SJSA1 (cell line): Measurements from ENCODE around the gene ZBTB2. TPM values are rescaled to one million over a fixed set of nuclear protein-coding genes. Genes with fewer than 3 reads are reported as not detected.

Source experiments
- DNase-seq, 2 experiments: peaks; one replicate each; pipeline ENCODE4 v3.0.0-alpha.2; 2015 to 2020; ENCODE audit warnings: low spot score in 2 of 2, low read depth in 1 of 2
- H3K27ac ChIP-seq: fragments of 250-450 bp; sonication (Bioruptor Pico); 2 replicates; pipeline ENCODE4 v1.5.1; 2020; ENCODE audit warnings: mild to moderate bottlenecking, moderate library complexity
- H3K27me3 ChIP-seq: fragments of 250-450 bp; sonication (Bioruptor Pico); replicated peaks from 2 replicates; pipeline ENCODE4 v1.5.1; 2020; ENCODE audit warnings: mild to moderate bottlenecking, moderate library complexity
- H3K36me3 ChIP-seq: fragments of 250-450 bp; sonication (Bioruptor Pico); 2 replicates; pipeline ENCODE4 v1.5.1; 2020; ENCODE audit warnings: mild to moderate bottlenecking
- H3K4me1 ChIP-seq: fragments of 250-450 bp; sonication (Bioruptor Pico); replicated peaks from 2 replicates; pipeline ENCODE4 v1.6.1; 2021; ENCODE audit warnings: mild to moderate bottlenecking
- H3K4me3 ChIP-seq: fragments of 250-450 bp; sonication (Bioruptor Pico); 2 replicates; pipeline ENCODE4 v1.5.1; 2020; ENCODE audit warnings: mild to moderate bottlenecking
- H3K9me3 ChIP-seq: fragments of 250-450 bp; sonication (Bioruptor Pico); replicated peaks from 2 replicates; pipeline ENCODE4 v1.5.1; 2020; ENCODE audit warnings: mild to moderate bottlenecking
- total RNA-seq: library from RNA; depleted of rRNA; stranded (reverse); fragments of >200 nt; shearing (Covaris generic); gene quantifications from 2 replicates; pipeline ENCODE4 v1.2.3, GENCODE V29; 2014

The ZBTB2 gene
- total RNA-seq, 1 experiment from 2014 or later: 23.4 TPM

DNA sequence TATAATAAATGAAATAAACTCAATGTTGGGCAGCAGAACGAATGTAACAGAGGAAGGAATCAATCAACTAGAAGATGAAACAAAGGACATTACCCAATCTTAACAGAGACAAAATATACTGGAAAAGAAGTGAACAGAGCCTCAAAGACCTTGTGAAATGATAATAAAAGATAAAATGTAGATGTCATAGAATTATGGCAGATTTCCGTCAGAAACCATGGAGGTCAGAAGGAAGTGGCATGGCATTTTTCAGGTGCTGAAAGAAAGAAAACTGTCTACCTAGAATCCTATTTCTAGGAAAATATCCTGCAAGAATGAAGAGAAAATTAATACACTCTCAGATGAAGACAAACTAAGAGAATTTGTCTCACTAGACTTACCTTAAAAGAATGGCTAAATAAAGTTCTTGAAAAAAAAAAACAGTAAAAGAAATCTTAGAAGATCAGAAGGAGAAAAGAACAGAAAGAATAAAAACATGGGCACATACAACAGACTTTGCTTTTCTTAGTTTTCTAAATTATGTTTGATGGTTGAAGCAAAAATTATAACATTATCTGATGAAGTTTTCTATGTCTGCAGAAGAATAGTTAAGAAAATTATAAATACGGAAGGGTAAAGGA is 23.4 kb upstream of the ZBTB2 start:
- no peak for DNase-seq
- H3K27me3 ChIP-seq: no peaks in the 10 kb centered on the region
- no peak overlapping the region for H3K4me3 ChIP-seq
- H3K9me3 ChIP-seq: 0 out of 2 replicates have a peak, but pooled peaks cover 3% of the 10 kb centered on the region
- H3K4me1 ChIP-seq: no peaks in the 10 kb centered on the region
- H3K27ac ChIP-seq: no peak overlapping the region
- peaks cover 65% of the 10 kb centered on the region for H3K36me3 ChIP-seq

GRCh38 chr6:151413372-151414145 is 22.2 kb upstream of the ZBTB2 start:
- Histone ChIP-seq H3K9me3 (0 out of 2 replicates have a peak, but pooled peaks cover 3% of the 10 kb centered on the region), H3K4me3 (no peak overlapping the region), H3K36me3 (peaks cover 72% of the 10 kb centered on the region), H3K4me1 (no peaks in the 10 kb centered on the region), H3K27ac (no peak overlapping the region), H3K27me3 (no peaks in the 10 kb centered on the region)
- DNase-seq: no peak

DNA sequence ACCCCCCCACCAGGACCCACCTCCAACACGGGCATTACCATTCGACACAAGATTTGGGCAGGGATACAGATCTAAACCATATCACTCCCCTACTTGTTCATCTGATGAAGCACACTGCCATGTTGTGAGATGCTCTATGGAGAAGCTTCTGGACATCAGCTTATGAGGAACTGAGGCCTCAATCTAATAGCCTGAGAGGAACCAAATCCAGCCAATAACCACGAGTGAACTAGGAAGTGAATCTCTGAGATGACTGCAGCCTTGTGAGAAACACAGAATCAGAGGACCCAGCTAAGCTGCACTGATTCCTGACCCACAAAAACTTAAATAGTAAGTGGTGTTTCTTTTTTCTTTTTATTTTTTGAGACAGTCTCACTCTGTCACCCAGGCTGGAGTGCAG is 21.6 kb upstream of the ZBTB2 start:
- DNase-seq: no peak
- Histone ChIP-seq H3K4me3 (no peak overlapping the region), H3K36me3 (peaks cover 76% of the 10 kb centered on the region), H3K27me3 (no peaks in the 10 kb centered on the region), H3K9me3 (0 out of 2 replicates have a peak, but pooled peaks cover 3% of the 10 kb centered on the region), H3K4me1 (no peaks in the 10 kb centered on the region), H3K27ac (no peak overlapping the region)

GRCh38 chr6:151409679-151410078 is 18.3 kb upstream of the ZBTB2 start:
- Histone ChIP-seq H3K27ac (no peak overlapping the region), H3K36me3 (peaks cover 76% of the 10 kb centered on the region)
- no peak for DNase-seq

GRCh38 chr6:151409260-151409659 is 17.9 kb upstream of the ZBTB2 start:
- Histone ChIP-seq H3K4me1 (no peaks in the 10 kb centered on the region), H3K4me3 (no peak overlapping the region), H3K27me3 (no peaks in the 10 kb centered on the region), H3K9me3 (0 out of 2 replicates have a peak, but pooled peaks cover 3% of the 10 kb centered on the region), H3K27ac (no peak overlapping the region), H3K36me3 (peaks cover 76% of the 10 kb centered on the region)
- no peak for DNase-seq

More at GRCh38 chr6:151409679-151410078, 18.3 kb upstream of the ZBTB2 start:
- no peaks in the 10 kb centered on the region for H3K27me3 ChIP-seq
- no peaks in the 10 kb centered on the region for H3K4me1 ChIP-seq
- 0 out of 2 replicates have a peak, but pooled peaks cover 3% of the 10 kb centered on the region for H3K9me3 ChIP-seq
- H3K4me3 ChIP-seq: no peak overlapping the region

- DNase-seq: no peak
- Histone ChIP-seq H3K27ac (no peak overlapping the region), H3K4me1 (no peaks in the 10 kb centered on the region), H3K9me3 (0 out of 2 replicates have a peak, but pooled peaks cover 3% of the 10 kb centered on the region), H3K4me3 (no peak overlapping the region), H3K36me3 (peaks cover 78% of the 10 kb centered on the region), H3K27me3 (no peaks in the 10 kb centered on the region)
Observed at GRCh38 chr6:151408858-151409257, 17.5 kb upstream of the ZBTB2 start.

DNA sequence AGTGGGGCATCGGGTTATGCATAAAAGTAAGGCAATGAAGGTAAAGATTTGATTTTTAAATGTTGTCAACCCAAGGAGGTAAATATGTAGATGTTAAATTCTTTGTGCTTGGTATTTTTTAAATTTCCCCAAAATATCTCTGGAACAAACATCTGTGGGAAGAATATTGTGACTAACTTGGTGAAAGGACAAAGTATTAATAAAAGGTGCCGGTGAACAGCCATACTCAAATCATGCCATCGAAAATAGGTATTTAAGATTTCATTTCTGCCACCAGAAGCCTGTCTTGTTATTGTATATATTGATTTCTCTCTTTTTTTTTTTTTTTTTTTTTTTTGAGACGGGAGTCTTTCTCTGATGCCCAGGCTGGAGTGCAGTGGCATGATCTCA is 12.6 kb upstream of the ZBTB2 start:
- Histone ChIP-seq H3K9me3 (no peaks in the 10 kb centered on the region), H3K27ac (no peak overlapping the region), H3K4me1 (peaks cover 8% of the 10 kb centered on the region), H3K36me3 (peaks cover 66% of the 10 kb centered on the region), H3K27me3 (no peaks in the 10 kb centered on the region), H3K4me3 (no peak overlapping the region)
- DNase-seq: no peak

GRCh38 chr6:151402228-151402627 is 10.9 kb upstream of the ZBTB2 start:
- Histone ChIP-seq H3K36me3 (peaks cover 57% of the 10 kb centered on the region), H3K27ac (no peak overlapping the region)

GRCh38 chr6:151400473-151400872 is 9.1 kb upstream of the ZBTB2 start:
- peaks cover 48% of the 10 kb centered on the region for H3K36me3 ChIP-seq
- no peaks in the 10 kb centered on the region for H3K9me3 ChIP-seq
- H3K27me3 ChIP-seq: no peaks in the 10 kb centered on the region
- peaks cover 8% of the 10 kb centered on the region for H3K4me1 ChIP-seq
- no peak overlapping the region for H3K4me3 ChIP-seq
- DNase-seq: no peak
- no peak overlapping the region; the same call in 1 of the 2 replicates for H3K27ac ChIP-seq

More at GRCh38 chr6:151402228-151402627, 10.9 kb upstream of the ZBTB2 start:
- DNase-seq: no peak
- H3K4me1 ChIP-seq: peaks cover 8% of the 10 kb centered on the region
- no peaks in the 10 kb centered on the region for H3K9me3 ChIP-seq
- H3K4me3 ChIP-seq: no peak overlapping the region
- no peaks in the 10 kb centered on the region for H3K27me3 ChIP-seq

- H3K27me3 ChIP-seq: no peaks in the 10 kb centered on the region
- peaks cover 47% of the 10 kb centered on the region for H3K36me3 ChIP-seq
- H3K4me1 ChIP-seq: peaks cover 8% of the 10 kb centered on the region
- H3K27ac ChIP-seq: no peak overlapping the region
- DNase-seq: no peak
- H3K4me3 ChIP-seq: no peak overlapping the region
- H3K9me3 ChIP-seq: no peaks in the 10 kb centered on the region
Observed at GRCh38 chr6:151399679-151400078, 8.3 kb upstream of the ZBTB2 start.

- Histone ChIP-seq H3K27me3 (no peaks in the 10 kb centered on the region), H3K36me3 (peaks cover 42% of the 10 kb centered on the region), H3K27ac (no peak overlapping the region), H3K9me3 (peaks cover 4% of the 10 kb centered on the region; the same call in 1 of the 2 replicates), H3K4me3 (no peak overlapping the region), H3K4me1 (peaks cover 23% of the 10 kb centered on the region)
- DNase-seq: no peak
Observed at GRCh38 chr6:151393410-151393809, 2.1 kb upstream of the ZBTB2 start.

- H3K4me3 ChIP-seq: peak overlapping the region; percentile 98
- H3K27me3 ChIP-seq: no peaks in the 10 kb centered on the region
- DNase-seq: no peak
- H3K4me1 ChIP-seq: peaks cover 30% of the 10 kb centered on the region
- H3K36me3 ChIP-seq: peaks cover 39% of the 10 kb centered on the region
- peaks cover 4% of the 10 kb centered on the region; the same call in 1 of the 2 replicates for H3K9me3 ChIP-seq
- 0 out of 2 replicates have a peak overlapping the region, but pooled peaks have one; percentile 1 for H3K27ac ChIP-seq
Observed at GRCh38 chr6:151392427-151392826, 1.1 kb upstream of the ZBTB2 start.

GRCh38 chr6:151390851-151391470 is 398 bp downstream of the ZBTB2 start:
- no peaks in the 10 kb centered on the region for H3K27me3 ChIP-seq
- peaks cover 33% of the 10 kb centered on the region for H3K36me3 ChIP-seq
- peaks cover 4% of the 10 kb centered on the region; the same call in 1 of the 2 replicates for H3K9me3 ChIP-seq
- peak; percentile 76 to 84 for DNase-seq
- H3K4me1 ChIP-seq: peaks cover 31% of the 10 kb centered on the region
- H3K27ac ChIP-seq: peak overlapping the region; percentile 94
- H3K4me3 ChIP-seq: peak overlapping the region; percentile 98
